Lung (tissue), 12 donors: ENCODE data around the gene PSME3IP1. TPM values are rescaled to one million over a fixed set of nuclear protein-coding genes. Genes with fewer than 3 reads are reported as not detected.

Experiments used
- ATAC-seq: fragments of 200-7000 bp; cut with Tn5 transposase; one replicate; pipeline ENCODE4 v1.9.1; 2020; ENCODE audit warnings: moderate number of reproducible peaks; ENCODE audit not compliant: insufficient read depth, low FRiP score
- DNase-seq, 3 donors: peaks; one replicate each; pipeline ENCODE4 v3.0.0-alpha.2; 2013 to 2017
- H3K27ac ChIP-seq, 2 donors: one replicate each; pipeline ENCODE4 v1.5.1; 2013; ENCODE audit warnings: mild to moderate bottlenecking in 2 of 2, moderate library complexity in 2 of 2, control low read depth in 1 of 2, inconsistent platforms in 1 of 2, low read depth in 1 of 2, low read length in 1 of 2
- H3K27me3 ChIP-seq, 3 donors: one replicate each; pipeline ENCODE4 v1.5.1; 2013; ENCODE audit warnings: low read length in 2 of 3; ENCODE audit not compliant: control insufficient read depth in 3 of 3, insufficient read depth in 3 of 3
- H3K36me3 ChIP-seq, 4 donors: one replicate each; pipeline ENCODE4 v1.5.1; 2013; ENCODE audit warnings: low read length in 4 of 4, mild to moderate bottlenecking in 1 of 4, moderate library complexity in 1 of 4; ENCODE audit not compliant: control insufficient read depth in 4 of 4, insufficient read depth in 4 of 4
- H3K4me1 ChIP-seq, 5 donors: one replicate each; pipeline ENCODE4 v1.5.1; 2013; ENCODE audit warnings: low read length in 5 of 5, mild to moderate bottlenecking in 2 of 5, moderate library complexity in 1 of 5; ENCODE audit not compliant: control insufficient read depth in 5 of 5, insufficient read depth in 5 of 5
- H3K4me3 ChIP-seq: one replicate; pipeline ENCODE4 v1.5.1; 2013; ENCODE audit warnings: mild to moderate bottlenecking, control low read depth, moderate library complexity
- H3K9ac ChIP-seq, 2 donors: one replicate each; pipeline ENCODE4 v1.5.1; 2013; ENCODE audit warnings: low read length in 2 of 2, control low read depth in 1 of 2; ENCODE audit not compliant: insufficient read depth in 1 of 2
- H3K9me3 ChIP-seq, 4 donors: one replicate each; pipeline ENCODE4 v1.5.1; 2013; ENCODE audit warnings: low read length in 3 of 4, mild to moderate bottlenecking in 1 of 4, moderate library complexity in 1 of 4; ENCODE audit not compliant: control insufficient read depth in 4 of 4, insufficient read depth in 3 of 4
- WGBS, 2 donors: extraction: QIAGEN DNeasy Blood & Tissue Kit; methylation state at CpG; one replicate each; pipeline ENCODE4 v1.1.7; 2013; 5-methylcytosine and 5-hydroxymethylcytosine counted together
- polyA plus RNA-seq, 2 donors: library from polyadenylated mRNA; stranded (reverse); fragments of 200-250 nt; gene quantifications; one replicate each; pipeline ENCODE4 v1.2.1, GENCODE V29; 2013
- total RNA-seq, 2 donors: library from RNA; depleted of rRNA in 1 of 2; stranded (reverse); fragments of >200 nt in 1 of 2; gene quantifications; one replicate each; pipeline ENCODE4 v1.2.1, GENCODE V29; 2014 to 2021
- TF ChIP-seq, protein P1 (sequence below): IDR thresholded peaks from 2 replicates; pipeline ENCODE4 v1.5.1; 2012; ENCODE audit warnings: mild to moderate bottlenecking; ENCODE audit errors: control extremely low read depth, extremely low read depth
- donor health status: control.
- donor health status: control.
- donor health status: Bipolar disorder and iron deficiency.
- donor health status: healthy.
- donor health status: DM: yes; HTN: yes; CAD: no.

The PSME3IP1 gene
- total and polyA plus RNA-seq, 4 donors, result 59.3 to 83.1 (median 63.1) TPM

DNA sequence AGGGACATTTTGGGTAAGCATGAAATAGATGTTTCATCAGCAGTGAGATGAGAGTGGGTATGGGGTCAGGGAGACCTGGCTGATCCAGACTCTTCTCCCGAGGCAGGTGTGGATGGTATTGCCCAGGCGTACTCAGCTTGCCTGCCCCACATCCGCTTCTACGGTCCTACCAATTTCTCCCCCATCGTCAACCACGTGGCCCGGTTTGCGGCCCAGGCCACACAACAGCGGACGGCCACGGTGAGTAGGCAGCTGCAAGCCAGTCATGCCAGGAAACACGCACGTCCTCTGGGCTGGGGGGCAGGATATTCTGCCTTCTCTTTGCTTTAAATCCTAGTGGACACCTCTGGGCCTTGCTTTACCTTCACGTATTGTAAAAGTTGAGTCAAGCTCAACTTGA is 48.8 kb downstream of the PSME3IP1 start:
- Histone ChIP-seq H3K27me3 (no peaks in the 10 kb centered on the region), H3K36me3 (peaks cover 0 to 18% (median 0%) of the 10 kb centered on the region in 4 donors), H3K9ac (no peak overlapping the region), H3K27ac (peak overlapping the region in 1 of 2 donors; percentile 59), H3K4me3 (no peak overlapping the region), H3K4me1 (peaks cover 0 to 7% (median 0%) of the 10 kb centered on the region in 5 donors), H3K9me3 (no peaks in the 10 kb centered on the region)
- TF ChIP-seq, protein P1, sequence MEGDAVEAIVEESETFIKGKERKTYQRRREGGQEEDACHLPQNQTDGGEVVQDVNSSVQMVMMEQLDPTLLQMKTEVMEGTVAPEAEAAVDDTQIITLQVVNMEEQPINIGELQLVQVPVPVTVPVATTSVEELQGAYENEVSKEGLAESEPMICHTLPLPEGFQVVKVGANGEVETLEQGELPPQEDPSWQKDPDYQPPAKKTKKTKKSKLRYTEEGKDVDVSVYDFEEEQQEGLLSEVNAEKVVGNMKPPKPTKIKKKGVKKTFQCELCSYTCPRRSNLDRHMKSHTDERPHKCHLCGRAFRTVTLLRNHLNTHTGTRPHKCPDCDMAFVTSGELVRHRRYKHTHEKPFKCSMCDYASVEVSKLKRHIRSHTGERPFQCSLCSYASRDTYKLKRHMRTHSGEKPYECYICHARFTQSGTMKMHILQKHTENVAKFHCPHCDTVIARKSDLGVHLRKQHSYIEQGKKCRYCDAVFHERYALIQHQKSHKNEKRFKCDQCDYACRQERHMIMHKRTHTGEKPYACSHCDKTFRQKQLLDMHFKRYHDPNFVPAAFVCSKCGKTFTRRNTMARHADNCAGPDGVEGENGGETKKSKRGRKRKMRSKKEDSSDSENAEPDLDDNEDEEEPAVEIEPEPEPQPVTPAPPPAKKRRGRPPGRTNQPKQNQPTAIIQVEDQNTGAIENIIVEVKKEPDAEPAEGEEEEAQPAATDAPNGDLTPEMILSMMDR, result no peak
- ATAC-seq, result no peak
- DNase-seq, result no peak
- 76 to 85% methylated on average over 14 of the region's 14 CpGs for WGBS, 2 donors

DNA sequence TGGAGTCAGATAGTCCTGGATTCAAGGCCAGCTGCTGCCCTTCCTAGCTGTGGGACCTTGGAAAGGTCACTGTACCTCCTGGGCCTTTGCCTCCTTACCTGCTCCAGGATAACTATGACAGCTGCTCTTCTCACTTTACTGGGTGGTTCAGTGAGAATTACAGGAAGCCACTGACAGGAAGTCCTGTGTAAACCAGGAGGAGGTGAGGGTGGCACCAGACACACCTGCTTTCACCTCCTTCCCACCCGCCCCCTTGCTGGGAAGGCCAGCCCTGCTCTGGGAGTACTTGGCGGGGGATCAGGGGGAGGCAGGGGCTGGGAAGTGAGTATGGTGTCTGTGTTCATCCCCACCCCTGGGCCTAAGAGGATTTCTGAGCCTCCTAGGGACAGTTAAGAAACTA is 50.9 kb downstream of the PSME3IP1 start:
- Histone ChIP-seq H3K4me3 (no peak overlapping the region), H3K9ac (no peak overlapping the region), H3K27ac (no peak overlapping the region), H3K36me3 (peaks cover 0 to 16% (median 0%) of the 10 kb centered on the region in 4 donors), H3K27me3 (no peaks in the 10 kb centered on the region), H3K4me1 (peaks cover 0 to 2% (median 0%) of the 10 kb centered on the region in 5 donors), H3K9me3 (no peaks in the 10 kb centered on the region)
- no peak for ATAC-seq
- TF ChIP-seq, protein P1, result no peak
- no peak for DNase-seq
- WGBS, 2 donors, result 63 to 81% methylated on average over 2 of the region's 2 CpGs

DNA sequence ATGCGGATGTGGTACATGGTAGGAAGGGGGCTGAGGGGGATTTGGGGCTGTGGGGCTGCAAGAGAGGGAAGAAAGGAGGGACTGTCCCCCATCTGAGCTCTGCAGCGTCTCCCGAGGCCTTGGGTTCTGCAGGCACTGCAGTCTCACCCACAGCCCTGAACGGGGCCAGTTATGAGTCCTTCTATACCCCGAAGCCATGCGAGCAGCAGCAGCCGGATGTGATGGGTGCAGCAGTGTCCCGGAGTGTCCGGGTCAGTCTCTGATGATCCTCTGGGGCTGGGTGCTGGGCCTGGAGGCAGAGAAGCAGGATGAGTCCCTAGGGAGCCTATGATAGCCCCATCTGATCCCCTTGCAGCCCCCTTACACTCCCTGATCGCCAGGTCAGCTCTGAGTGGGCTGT is 52.0 kb downstream of the PSME3IP1 start:
- TF ChIP-seq, protein P1, result no peak
- 88 to 96% methylated on average over 9 to 10 of the region's 10 CpGs for WGBS, 2 donors
- H3K36me3 ChIP-seq, result peaks cover 0 to 19% (median 0%) of the 10 kb centered on the region in 4 donors
- no peak overlapping the region for H3K9ac ChIP-seq
- H3K4me1 ChIP-seq, result peaks cover 0 to 2% (median 0%) of the 10 kb centered on the region in 5 donors
- peak overlapping the region in 1 of 2 donors; percentile 35 for H3K27ac ChIP-seq
- no peaks in the 10 kb centered on the region for H3K27me3 ChIP-seq
- DNase-seq, result no peak
- ATAC-seq, result no peak
- no peaks in the 10 kb centered on the region for H3K9me3 ChIP-seq
- no peak overlapping the region for H3K4me3 ChIP-seq

DNA sequence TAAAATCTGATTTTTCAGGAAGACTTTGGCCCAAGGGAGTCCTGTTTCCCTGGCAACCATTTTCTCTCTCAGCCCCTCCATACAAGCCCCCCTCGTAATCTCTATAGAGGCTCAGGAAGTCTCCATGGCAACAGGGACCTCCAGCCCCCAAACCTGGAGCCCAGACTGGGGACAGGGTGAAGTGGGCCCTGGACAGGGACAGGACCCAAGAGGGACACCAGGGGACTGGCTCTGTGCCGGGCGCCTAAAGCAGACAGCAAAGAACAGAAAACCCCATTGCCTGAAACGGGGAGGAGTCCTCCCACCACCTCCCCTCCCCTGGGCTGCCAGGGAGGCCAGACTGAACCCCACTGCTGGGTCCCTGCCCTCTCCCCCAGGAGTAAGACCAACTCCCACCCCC is 52.8 kb downstream of the PSME3IP1 start:
- H3K4me3 ChIP-seq, result no peak overlapping the region
- no peak overlapping the region for H3K27ac ChIP-seq
- TF ChIP-seq, protein P1, result no peak
- no peaks in the 10 kb centered on the region for H3K27me3 ChIP-seq
- no peaks in the 10 kb centered on the region for H3K9me3 ChIP-seq
- peaks cover 0 to 2% (median 0%) of the 10 kb centered on the region in 5 donors for H3K4me1 ChIP-seq
- H3K36me3 ChIP-seq, result peaks cover 0 to 21% (median 2%) of the 10 kb centered on the region in 4 donors
- H3K9ac ChIP-seq, result no peak overlapping the region
- ATAC-seq, result no peak
- WGBS, 2 donors, result 71 to 73% methylated on average over 4 of the region's 4 CpGs
- no peak for DNase-seq
